Smooth muscle cell (in vitro differentiated cells): ENCODE data around the gene ZBP1. TPM values are rescaled to one million over a fixed set of nuclear protein-coding genes. Genes with fewer than 3 reads are reported as not detected.

Source experiments
- DNase-seq: peaks from one replicate; lab custom pipeline; 2025; ENCODE audit not compliant: unreplicated experiment; lab: John Stamatoyannopoulos, UW
- H2AFZ ChIP-seq: fragments of 200-600 bp; sonication (generic); 2 replicates; pipeline ENCODE4 v1.6.0; 2016; ENCODE audit warnings: antibody characterized with exemption, low read depth, mild to moderate bottlenecking
- H3F3A ChIP-seq: fragments of 200-600 bp; sonication (generic); 2 replicates; pipeline ENCODE4 v1.6.0; 2017; ENCODE audit warnings: antibody characterized with exemption, low read depth
- H3K27ac ChIP-seq: fragments of 200-600 bp; sonication (generic); 2 replicates; pipeline ENCODE4 v1.5.1; 2016; ENCODE audit warnings: low read depth, mild to moderate bottlenecking
- H3K27me3 ChIP-seq: fragments of 200-600 bp; sonication (generic); 2 replicates; pipeline ENCODE4 v1.6.1; 2016; ENCODE audit warnings: low read depth, mild to moderate bottlenecking
- H3K36me3 ChIP-seq: fragments of 200-600 bp; sonication (generic); 2 replicates; pipeline ENCODE4 v1.5.1; 2016; ENCODE audit warnings: low read depth
- H3K4me1 ChIP-seq: fragments of 200-600 bp; sonication (generic); 2 replicates; pipeline ENCODE4 v1.5.1; 2016; ENCODE audit warnings: low read depth
- H3K4me2 ChIP-seq: fragments of 200-600 bp; sonication (generic); 2 replicates; pipeline ENCODE4 v1.6.0; 2016; ENCODE audit warnings: mild to moderate bottlenecking
- H3K4me3 ChIP-seq: fragments of 200-600 bp; sonication (generic); 2 replicates; pipeline ENCODE4 v1.5.1; 2016; ENCODE audit warnings: mild to moderate bottlenecking
- H3K79me2 ChIP-seq: fragments of 200-600 bp; sonication (generic); 2 replicates; pipeline ENCODE4 v1.6.0; 2016; ENCODE audit warnings: low read depth, mild to moderate bottlenecking
- H3K9ac ChIP-seq: fragments of 200-600 bp; sonication (generic); 2 replicates; pipeline ENCODE4 v1.6.0; 2016; ENCODE audit warnings: low read depth
- H3K9me3 ChIP-seq: fragments of 200-600 bp; sonication (generic); replicated peaks from 2 replicates; pipeline ENCODE4 v1.5.1; 2016; ENCODE audit warnings: low read depth
- H4K20me1 ChIP-seq: fragments of 200-600 bp; sonication (generic); 2 replicates; pipeline ENCODE4 v1.6.0; 2016; ENCODE audit warnings: low read depth
- WGBS: methylation state at CpG from one replicate; pipeline ENCODE4 v1.1.7; 2016; ENCODE audit warnings: low lambda C conversion rate; 5-methylcytosine and 5-hydroxymethylcytosine counted together
- polyA plus RNA-seq: library from polyadenylated mRNA; unstranded; fragments of >200 nt; fragmentation: Nextera tagmentation; extraction: Ambion mirVana; gene quantifications from 2 replicates; pipeline ENCODE4 v1.2.1, GENCODE V29; 2016
- total RNA-seq: library from RNA; depleted of rRNA; stranded (reverse); fragments of >200 nt; gene quantifications from 2 replicates; pipeline ENCODE4 v1.2.3, GENCODE V29; 2014
- TF ChIP-seq, protein P1 (sequence below): fragments of 200-600 bp; sonication (generic); IDR thresholded peaks from 2 replicates; pipeline ENCODE4 v1.5.1; 2017; ENCODE audit warnings: borderline replicate concordance, mild to moderate bottlenecking, antibody characterized with exemption; ENCODE audit not compliant: insufficient read depth, poor library complexity, severe bottlenecking

The ZBP1 gene, protein sequence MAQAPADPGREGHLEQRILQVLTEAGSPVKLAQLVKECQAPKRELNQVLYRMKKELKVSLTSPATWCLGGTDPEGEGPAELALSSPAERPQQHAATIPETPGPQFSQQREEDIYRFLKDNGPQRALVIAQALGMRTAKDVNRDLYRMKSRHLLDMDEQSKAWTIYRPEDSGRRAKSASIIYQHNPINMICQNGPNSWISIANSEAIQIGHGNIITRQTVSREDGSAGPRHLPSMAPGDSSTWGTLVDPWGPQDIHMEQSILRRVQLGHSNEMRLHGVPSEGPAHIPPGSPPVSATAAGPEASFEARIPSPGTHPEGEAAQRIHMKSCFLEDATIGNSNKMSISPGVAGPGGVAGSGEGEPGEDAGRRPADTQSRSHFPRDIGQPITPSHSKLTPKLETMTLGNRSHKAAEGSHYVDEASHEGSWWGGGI
- not detected in 2 replicates for total RNA-seq
- polyA plus RNA-seq, result 0.50 TPM in 1 of 2 replicates, not detected in the other

DNA sequence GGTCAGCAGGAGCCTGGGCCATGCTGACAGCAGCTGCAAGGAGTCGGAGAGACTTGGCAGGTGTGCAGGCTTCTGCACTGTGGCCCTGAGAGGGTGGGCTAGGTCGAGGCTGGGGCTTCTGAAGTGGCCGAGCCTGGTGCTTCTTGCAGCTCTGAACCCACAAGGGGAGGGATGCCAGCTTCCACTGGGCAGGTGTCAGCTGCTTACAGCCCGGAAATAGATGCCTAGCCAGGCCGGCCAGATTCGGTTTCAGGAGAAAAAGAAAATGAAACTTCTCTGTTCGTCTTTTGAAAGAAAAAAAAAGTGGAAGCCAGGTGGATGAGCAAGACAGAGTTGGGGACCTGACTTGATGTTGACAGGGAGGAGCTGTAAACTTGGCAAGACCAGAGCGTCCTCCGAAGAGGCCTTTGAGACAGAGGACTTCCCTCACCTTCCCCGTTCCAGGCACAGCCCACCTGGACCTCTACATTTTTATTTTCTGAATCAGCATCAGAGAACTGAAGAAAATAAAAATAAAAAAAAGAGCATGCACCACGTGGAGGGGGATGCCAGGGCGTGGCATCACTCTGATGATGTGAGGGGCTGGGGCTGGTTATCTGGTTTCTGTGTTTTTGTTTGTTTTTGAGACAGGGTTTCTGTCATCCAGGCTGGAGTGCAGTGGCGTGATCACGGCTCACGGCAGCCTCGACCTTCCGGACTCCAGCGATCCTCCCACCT, at the start of gene ZBP1:
Gene ZBP1, minus strand, starts transcription at position 153 of the 717 bp plus-strand sequence. Its CDS starts 131 bp downstream, at position 22.
- Histone ChIP-seq H4K20me1 (no peaks in the 10 kb centered on the region), H3F3A (no peaks in the 10 kb centered on the region), H2AFZ (no peak within 1 kb of the TSS), H3K4me3 (no peak within 1 kb of the TSS), H3K36me3 (no peaks in the 10 kb centered on the region), H3K27me3 (peaks cover 4% of the 10 kb centered on the region), H3K27ac (no peak within 1 kb of the TSS), H3K4me2 (no peak within 1 kb of the TSS), H3K4me1 (no peaks in the 10 kb centered on the region), H3K79me2 (no peaks in the 10 kb centered on the region), H3K9me3 (no peaks in the 10 kb centered on the region), H3K9ac (no peak within 1 kb of the TSS)
- TF ChIP-seq, protein P1, sequence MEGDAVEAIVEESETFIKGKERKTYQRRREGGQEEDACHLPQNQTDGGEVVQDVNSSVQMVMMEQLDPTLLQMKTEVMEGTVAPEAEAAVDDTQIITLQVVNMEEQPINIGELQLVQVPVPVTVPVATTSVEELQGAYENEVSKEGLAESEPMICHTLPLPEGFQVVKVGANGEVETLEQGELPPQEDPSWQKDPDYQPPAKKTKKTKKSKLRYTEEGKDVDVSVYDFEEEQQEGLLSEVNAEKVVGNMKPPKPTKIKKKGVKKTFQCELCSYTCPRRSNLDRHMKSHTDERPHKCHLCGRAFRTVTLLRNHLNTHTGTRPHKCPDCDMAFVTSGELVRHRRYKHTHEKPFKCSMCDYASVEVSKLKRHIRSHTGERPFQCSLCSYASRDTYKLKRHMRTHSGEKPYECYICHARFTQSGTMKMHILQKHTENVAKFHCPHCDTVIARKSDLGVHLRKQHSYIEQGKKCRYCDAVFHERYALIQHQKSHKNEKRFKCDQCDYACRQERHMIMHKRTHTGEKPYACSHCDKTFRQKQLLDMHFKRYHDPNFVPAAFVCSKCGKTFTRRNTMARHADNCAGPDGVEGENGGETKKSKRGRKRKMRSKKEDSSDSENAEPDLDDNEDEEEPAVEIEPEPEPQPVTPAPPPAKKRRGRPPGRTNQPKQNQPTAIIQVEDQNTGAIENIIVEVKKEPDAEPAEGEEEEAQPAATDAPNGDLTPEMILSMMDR, result no peak
- WGBS, result 92% methylated on average over 18 of the region's 18 CpGs
- no peak for DNase-seq

DNA sequence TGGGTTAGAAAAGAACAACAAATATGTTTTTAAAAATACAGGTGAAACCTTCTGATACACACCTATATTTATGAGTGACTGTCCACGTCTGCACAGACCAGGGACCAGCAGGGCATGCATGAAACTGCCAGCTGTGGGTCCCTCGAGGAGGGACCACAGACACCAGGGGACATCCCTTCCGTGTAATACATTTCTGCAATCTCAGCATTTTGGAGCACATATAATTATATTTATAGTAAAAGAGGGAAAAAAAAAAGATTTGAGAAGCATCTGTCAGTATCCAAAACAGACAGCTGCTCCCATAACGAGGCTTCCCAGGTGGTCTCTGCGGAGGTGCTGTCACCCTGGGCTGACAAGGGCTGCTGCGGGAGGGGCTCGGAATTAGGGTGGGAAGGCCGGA, 49.4 kb upstream of the ZBP1 start:
- Histone ChIP-seq H3K27me3 (no peaks in the 10 kb centered on the region), H3K9me3 (no peaks in the 10 kb centered on the region), H2AFZ (no peak overlapping the region), H3K4me2 (no peak overlapping the region), H4K20me1 (peaks cover 99% of the 10 kb centered on the region), H3K4me3 (no peak overlapping the region), H3K4me1 (no peaks in the 10 kb centered on the region), H3F3A (no peaks in the 10 kb centered on the region), H3K79me2 (peaks cover 99% of the 10 kb centered on the region), H3K27ac (no peak overlapping the region), H3K36me3 (no peaks in the 10 kb centered on the region), H3K9ac (no peak overlapping the region)
- 83% methylated on average over 8 of the region's 8 CpGs for WGBS
- no peak for DNase-seq
- TF ChIP-seq, protein P1, result no peak

DNA sequence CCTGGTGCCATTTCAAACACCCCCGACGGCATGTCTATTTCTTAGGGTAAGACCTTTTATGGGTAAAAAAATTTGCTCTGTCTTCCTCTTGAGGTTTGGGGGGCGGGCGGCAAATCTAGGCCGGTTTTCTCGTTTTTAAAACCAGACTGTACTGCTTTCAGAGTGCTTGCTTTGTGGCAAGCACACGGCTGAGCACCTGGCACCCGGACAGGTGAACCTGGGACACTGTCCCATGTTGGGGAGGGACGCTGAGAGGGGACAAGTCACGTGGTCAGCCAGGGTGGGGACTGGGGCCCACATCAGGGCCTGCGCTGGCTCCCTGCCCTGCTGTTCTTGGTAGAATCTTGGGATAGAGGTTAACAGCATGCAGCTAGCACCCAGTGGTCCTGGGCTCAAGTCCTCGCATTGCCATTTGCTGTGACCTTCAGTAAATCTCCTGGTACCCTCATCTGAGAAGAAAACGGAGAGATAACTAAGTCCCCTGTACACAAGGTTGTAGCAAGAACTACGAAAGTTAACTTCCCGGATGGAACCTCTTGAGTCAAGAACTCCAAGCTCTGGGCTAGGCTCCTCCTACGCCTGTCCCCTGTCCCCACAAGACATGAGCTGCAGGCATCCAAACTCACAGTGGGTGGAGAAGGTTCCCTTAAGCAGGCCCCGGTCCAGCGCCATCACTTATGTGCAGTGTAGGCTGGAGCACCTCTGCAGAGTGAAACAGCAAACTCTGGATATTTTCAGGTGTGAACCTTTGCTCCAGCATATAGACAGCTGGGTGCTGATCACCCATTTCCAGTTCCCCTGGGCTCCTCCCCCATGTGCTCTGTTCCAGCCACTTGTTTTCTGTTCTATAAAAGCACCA, 47.9 kb upstream of the ZBP1 start:
- 94% methylated on average over 18 of the region's 18 CpGs for WGBS
- peaks cover 99% of the 10 kb centered on the region for H3K79me2 ChIP-seq

More for the DNA sequence above, 47.9 kb upstream of the ZBP1 start:
- Histone ChIP-seq H3K36me3 (no peaks in the 10 kb centered on the region), H3K4me3 (no peak overlapping the region), H3K27me3 (no peaks in the 10 kb centered on the region), H3K27ac (no peak overlapping the region), H3F3A (no peaks in the 10 kb centered on the region), H3K4me2 (no peak overlapping the region), H3K9me3 (no peaks in the 10 kb centered on the region), H2AFZ (no peak overlapping the region), H4K20me1 (peaks cover 99% of the 10 kb centered on the region), H3K9ac (no peak overlapping the region), H3K4me1 (no peaks in the 10 kb centered on the region)
- no peak for DNase-seq
- TF ChIP-seq, protein P1, result no peak
